T-helper 2 cell (primary cell): ENCODE data around the gene MRPS24.
"Not testable (repeated sequence)": the region's sequence is repeated elsewhere in the genome, so short reads cannot be mapped to it uniquely, and the experiment has no call there.

Experiments used
- DNase-seq, 5 experiments: peaks; one replicate each; pipeline versions ENCODE4 v3.0.0 to v3.0.0-alpha.2; 2012 to 2022
- total RNA-seq, 2 donors: gene quantifications; one replicate each; lab custom pipeline; 2026; lab: John Stamatoyannopoulos, UW

Gene MRPS24
- total RNA-seq = 2.0 to 3.7 reads per million in 2 donors

- DNase-seq = peak; percentile 84 to 96 (median 94)
Measured at GRCh38 chr7:43869006-43869866, at the start of gene MRPS24. Gene MRPS24 (minus strand): TSS chr7:43869517. CDS start chr7:43869495, 22 bp downstream.

GRCh38 chr7:43915907-43916306 is 46.6 kb upstream of the MRPS24 start:
- DNase-seq = no peak

DNA sequence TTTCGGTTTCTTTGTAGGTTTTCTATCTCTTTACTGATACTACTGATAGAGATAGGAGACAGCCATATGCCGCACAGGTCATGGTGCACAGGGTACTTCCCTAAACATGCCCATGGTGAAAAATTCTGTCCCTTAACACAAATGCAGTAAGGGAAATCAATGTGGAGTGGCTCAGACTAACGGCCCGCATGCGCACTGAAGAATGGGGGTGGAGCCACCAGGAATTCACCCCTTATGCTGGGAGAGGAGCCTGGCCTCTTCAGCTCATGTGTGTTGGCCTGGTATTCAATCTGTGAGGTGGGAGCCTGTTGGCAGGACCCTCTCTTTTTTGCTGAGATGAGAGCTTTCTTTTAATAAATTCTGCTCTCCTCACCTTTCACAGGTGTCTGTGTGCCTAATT is 45.5 kb upstream of the MRPS24 start:
- no peak for DNase-seq

DNA sequence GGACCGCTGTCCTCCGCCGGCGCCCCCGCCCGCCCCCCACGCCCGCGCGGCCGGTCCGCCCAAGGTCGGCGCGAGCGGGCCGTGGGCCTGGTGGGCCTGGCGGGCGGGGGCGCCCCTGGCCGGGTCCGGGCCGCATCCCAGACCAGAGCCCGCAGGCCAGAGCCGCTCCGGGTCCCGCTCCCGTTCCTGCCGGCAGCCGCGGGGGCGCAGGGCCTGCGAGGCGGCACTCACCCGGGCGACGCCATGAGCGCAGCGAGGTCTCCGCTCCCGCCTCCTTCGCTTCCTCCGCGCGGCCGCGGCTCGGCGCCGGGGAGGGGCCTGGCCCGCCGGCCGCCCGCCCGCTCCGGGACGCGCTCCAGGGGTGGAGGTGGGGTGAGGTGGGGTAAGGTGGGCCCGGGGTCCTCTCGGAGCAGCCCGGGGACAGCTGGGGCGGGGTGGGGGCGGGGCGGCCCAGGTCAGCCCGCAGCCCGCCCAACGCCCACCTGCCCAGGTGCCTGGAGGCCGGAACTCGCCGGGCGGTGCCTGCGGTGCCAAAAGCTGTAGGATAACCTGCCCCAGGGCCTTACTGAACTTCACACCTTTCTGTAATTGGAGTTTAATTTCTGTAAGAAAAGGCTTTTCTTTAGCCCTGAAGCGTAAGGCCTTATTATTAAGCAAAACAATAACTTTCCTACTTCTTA is 37.2 kb upstream of the MRPS24 start, which contains the start of gene URGCP:
URGCP (minus strand) TSS at position 266 of the 680 bp plus-strand sequence; CDS start at position 245, 21 bp downstream.
- DNase-seq = peak; percentile 25 to 70 (median 30)

- peak in 1 of 5 experiments; percentile 32 for DNase-seq
Measured at GRCh38 chr7:43905956-43906330, 36.6 kb upstream of the MRPS24 start.

- no peak for DNase-seq
Measured at GRCh38 chr7:43905209-43905946, 36.1 kb upstream of the MRPS24 start.

DNA sequence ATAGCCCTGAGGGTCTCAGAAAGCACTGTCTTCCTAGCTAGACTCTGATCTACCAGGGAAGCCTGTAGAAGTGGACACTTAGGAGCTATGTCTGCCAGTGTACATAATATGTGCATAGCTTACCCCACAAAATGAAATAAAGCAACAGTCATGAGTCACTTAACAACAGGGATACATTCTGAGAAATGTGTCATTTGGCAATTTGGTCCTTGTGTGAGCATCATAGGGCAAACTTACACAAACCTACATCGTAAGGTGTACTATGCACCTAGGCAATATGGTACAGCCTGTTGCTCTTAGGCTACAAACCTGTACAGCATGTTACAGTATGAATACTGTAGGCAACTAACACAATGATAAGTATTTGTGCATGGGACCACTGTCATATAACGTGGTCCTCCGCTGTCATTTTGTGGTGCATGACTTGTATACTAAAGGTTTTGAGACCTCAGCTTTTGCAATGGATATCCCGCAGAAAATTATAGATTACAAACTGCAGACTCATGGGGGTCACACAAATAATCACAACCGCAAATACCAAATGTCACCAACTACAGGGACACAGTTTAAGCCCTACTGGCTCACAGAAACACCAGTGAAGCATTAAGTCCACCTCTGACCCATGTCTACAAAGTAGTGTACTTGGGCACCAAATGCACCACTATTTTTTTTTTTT is 35.4 kb upstream of the MRPS24 start:
- DNase-seq = no peak

DNA sequence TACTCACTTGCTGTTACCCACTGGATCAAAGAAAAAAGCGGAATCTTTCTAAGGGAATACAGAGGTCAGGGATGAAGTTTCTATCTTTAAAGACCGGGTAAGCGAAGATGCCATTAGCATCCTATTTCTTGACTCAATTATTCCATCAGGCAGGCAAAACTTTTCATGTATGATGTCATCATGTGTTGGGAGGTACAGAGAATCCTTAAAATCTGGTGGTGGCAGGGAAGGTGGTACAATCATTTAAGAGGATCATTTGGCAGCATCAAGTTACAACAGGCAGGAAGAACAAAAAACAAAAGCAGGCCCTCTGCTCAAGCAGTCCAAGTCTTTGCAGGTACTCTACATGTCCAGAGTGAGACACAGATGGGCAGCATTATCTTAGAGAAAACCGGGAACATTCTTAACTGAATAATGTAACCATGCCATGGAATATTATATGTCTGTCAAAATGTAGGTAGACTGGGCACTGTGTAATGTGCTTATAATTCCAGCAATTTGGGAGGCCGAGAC is 33.3 kb upstream of the MRPS24 start:
- DNase-seq = no peak

GRCh38 chr7:43898571-43898970 is 29.3 kb upstream of the MRPS24 start:
- not testable (repeated sequence) for DNase-seq

- no peak for DNase-seq
Measured at GRCh38 chr7:43895847-43896415, 26.6 kb upstream of the MRPS24 start.

GRCh38 chr7:43891069-43891955 is 22.0 kb upstream of the MRPS24 start:
- DNase-seq = no peak

DNA sequence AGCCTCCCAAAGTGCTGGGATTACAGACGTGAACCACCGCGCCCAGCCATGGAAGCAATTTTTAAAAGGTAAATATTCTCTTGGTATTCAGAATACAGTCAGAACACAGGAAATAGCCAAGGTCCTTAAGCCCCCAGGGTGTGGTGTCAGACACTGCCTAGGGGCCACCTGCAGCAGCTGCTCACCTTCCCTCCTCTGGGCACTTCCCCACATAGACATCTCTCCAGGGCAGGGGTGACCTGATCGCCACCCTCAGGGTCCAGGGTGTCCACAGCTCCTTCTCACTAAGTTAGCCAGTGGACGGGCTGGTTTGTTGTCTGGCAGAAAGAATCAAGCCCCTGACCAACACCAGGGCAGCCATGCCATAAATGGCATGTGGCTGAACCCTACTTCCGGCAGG is 21.2 kb upstream of the MRPS24 start:
- no peak for DNase-seq

DNA sequence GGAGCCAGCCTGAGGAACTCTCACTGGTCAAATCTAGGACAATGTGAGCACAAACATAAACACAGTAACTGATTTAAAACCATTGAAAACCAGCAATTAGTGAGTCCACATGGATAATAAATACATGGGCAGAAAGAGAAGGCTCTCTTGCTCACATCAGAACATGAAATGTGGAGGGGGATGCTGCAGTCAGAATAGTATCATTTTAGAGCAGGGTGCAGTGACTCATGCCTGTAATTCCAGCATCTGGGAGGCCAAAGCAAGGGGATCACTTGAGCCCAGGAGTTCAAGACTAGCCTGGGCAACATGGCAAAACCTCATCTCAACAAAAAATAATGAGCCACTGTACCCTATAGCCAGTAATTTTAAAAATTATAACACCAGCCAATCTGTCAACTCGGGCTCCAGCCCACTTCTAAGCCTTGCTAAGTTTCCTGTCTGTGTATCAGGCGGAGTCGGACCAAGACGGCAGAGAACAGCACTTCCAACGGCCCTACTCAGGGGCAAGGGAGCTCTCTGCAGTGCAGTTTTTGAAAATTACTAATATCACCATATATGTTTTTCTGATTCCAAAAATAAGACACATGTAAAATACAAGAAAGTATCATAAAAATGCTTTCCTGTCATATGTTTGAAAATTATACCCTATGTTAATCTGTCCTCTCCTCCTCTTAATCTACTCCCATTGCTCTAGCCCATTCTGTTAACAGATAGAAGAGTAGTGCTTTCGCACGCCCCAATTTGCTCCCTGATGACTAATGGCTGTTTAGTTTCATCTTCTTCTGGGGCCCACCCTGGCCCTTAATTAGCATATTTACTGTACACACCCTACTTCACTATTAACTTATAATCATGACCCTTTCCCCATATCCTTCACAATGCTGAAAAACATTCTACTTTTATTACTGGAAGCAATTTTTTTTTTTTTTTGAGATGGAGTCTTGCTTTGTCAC is 20.0 kb upstream of the MRPS24 start:
- no peak for DNase-seq

DNA sequence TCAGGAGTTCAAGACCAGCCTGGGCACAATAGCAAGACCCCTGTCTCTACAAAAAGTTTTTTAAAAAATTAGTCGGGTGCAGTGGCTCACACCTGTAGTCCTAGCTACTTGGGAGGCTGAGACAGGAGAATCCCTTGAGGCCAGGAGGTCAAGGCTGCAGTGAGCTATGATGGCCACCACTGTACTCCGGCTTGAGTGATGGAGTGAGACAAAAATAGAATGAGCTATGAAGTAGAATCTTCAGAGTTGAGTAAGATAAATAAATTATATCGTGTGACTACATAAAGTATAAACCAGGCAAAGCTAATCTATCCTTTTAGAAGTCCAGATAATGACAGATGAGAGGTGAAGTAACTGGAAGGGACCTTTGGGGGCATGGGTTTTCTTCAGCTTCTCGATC is 15.3 kb upstream of the MRPS24 start:
- DNase-seq = no peak

- DNase-seq = no peak
Measured at GRCh38 chr7:43884209-43884608, 14.9 kb upstream of the MRPS24 start.

GRCh38 chr7:43880596-43880995 is 11.3 kb upstream of the MRPS24 start:
- no peak for DNase-seq

DNA sequence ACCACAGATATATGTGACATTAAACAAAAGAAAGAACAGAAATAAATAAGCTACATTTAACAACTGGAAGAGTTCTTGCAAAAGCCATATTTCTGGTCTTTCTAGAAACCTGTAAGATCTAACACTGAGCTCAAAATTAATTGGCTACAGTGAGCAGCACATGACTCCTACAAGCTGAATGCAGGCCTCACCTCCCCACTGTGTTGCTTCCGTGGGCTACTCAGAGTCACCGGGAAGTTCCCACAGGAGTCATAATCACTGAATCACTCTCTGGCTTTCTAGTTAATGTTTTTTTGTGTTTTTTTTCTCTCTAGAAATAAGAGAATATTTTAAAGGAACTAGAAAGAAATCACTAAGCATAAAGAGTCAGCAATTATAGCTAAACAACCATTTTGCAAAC is 10.2 kb upstream of the MRPS24 start:
- no peak for DNase-seq

DNA sequence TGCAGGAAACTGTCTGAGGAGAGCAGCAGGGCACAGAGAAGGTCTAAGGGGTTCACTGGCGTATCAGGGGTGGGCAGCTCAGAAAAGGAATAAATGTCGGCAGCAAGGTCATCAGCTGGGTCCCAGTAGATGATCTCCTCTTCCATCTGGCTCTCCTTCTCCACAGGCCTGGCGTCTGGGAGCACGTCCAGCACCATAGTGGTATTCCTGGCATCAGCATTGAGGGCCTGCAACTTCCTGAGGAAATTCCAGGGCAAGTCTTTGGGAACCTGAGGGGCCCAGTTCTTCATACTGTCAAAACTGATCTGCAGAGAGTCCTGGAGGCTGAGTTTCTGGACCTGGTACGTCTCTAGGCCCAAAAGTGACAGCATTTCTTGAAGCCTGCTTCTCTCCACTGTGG is 9.6 kb upstream of the MRPS24 start:
- no peak for DNase-seq

DNA sequence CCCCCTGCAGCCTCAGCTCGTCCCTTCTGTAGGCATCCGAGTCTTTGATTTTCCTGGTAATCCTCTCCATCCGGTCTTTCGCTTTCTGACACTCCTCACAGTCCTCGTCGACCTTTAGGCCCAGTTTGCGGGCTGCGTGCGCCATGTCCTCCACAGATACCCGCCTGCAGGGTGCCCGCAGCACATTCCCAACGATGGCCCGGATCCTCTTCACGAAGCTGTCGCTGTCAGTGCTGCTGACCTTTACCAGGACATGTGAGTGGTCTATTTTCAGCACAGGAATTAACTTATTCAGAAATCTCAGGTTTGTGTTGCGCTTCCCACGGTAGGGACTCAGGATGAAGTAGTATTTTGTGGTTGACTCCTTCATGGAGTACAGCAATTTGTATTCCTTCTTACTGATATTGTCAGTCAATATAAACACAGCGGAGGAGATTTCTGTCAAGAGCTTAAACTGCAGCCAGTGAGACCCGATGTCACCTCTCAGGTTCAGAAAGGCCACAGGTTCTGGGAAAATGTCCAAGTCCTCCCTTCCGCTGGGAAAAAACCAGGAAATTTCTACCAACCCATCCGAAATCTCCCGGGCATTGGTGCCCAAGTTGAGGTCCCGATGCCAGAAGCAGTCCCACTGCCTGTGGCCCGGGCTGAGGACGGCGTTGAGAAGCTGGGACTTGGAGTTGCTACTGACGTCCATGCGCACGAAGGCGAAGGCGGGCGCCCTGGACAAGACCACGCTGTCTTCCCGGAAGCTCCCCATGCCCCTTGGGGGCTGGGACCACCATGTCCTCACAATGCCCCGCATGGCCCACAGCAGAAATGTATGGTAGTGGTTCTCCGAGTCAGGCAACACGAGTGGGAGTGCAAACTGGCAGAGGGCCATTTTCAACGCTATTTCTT is 8.9 kb upstream of the MRPS24 start:
- DNase-seq = no peak
